ENCODE data around the gene PRKD2.

- TF ChIP-seq GFI1B (tag by site-specific recombination; IDR thresholded peaks at IDR 0.05) (no peak), ZNF114 (tag by site-specific recombination; IDR thresholded peaks at IDR 0.05) (no peak), ZNF274 (IDR thresholded peaks at IDR 0.05; ENCODE audit: low read length) (no peak), ZNF274 (tag by site-specific recombination; IDR thresholded peaks at IDR 0.05; ENCODE audit: borderline replicate concordance) (no peak), ATF2 (tag by site-specific recombination; IDR thresholded peaks at IDR 0.05; ENCODE audit: low read depth) (no peak), ZNF184 (tag by site-specific recombination; IDR thresholded peaks at IDR 0.05) (no peak)
- TF ChIP-seq, protein P1, sequence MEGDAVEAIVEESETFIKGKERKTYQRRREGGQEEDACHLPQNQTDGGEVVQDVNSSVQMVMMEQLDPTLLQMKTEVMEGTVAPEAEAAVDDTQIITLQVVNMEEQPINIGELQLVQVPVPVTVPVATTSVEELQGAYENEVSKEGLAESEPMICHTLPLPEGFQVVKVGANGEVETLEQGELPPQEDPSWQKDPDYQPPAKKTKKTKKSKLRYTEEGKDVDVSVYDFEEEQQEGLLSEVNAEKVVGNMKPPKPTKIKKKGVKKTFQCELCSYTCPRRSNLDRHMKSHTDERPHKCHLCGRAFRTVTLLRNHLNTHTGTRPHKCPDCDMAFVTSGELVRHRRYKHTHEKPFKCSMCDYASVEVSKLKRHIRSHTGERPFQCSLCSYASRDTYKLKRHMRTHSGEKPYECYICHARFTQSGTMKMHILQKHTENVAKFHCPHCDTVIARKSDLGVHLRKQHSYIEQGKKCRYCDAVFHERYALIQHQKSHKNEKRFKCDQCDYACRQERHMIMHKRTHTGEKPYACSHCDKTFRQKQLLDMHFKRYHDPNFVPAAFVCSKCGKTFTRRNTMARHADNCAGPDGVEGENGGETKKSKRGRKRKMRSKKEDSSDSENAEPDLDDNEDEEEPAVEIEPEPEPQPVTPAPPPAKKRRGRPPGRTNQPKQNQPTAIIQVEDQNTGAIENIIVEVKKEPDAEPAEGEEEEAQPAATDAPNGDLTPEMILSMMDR (tag by site-specific recombination; IDR thresholded peaks at IDR 0.05), result no peak
These were observed 6.2 kb downstream of the PRKD2 start for GRCh38 chr19:46710687-46711086.
